Neural progenitor cell (in vitro differentiated cells): Measurements from ENCODE around the gene SMPD3.

Experiments
- EZH2 ChIP-seq: fragments of 200-600 bp; sonication (generic); IDR thresholded peaks from 2 replicates; pipeline ENCODE4 v1.6.1; 2017; ENCODE audit warnings: antibody characterized with exemption, mild to moderate bottlenecking, moderate library complexity
- TF ChIP-seq, protein P1 (sequence below): fragments of 200-600 bp; sonication (generic); IDR thresholded peaks from 2 replicates; pipeline ENCODE4 v1.5.1; 2017; ENCODE audit warnings: antibody characterized with exemption, mild to moderate bottlenecking

DNA sequence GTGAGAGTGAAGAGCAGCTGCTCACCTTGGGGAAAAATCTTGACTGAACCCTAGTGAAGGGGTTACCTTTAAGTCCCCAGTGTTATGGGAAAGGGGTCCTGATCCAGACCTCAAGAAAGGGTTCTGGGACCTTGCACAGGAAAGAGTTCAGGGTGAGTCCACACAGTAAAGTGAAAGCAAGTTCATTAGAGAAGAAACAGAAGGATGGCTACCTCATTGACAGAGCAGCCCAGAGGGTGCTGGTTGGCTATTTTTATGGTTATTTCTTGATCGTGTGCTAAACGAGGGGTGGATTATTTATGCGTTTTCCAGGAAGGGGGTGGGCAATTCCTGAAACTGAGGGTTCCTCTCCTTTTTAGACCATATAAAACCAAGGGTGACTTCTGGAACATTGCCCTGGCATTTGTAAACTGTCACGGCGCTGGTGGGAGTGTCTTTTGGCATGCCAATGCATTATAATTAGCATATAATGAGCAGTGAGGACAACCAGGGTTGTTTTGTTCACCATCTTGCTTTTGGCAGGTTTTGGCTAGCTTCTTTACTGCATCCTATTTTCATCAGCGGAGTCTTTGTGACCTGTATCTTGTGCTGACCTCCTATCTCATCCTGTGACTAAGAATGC, 58.4 kb downstream of the SMPD3 start:
- TF ChIP-seq, protein P1, sequence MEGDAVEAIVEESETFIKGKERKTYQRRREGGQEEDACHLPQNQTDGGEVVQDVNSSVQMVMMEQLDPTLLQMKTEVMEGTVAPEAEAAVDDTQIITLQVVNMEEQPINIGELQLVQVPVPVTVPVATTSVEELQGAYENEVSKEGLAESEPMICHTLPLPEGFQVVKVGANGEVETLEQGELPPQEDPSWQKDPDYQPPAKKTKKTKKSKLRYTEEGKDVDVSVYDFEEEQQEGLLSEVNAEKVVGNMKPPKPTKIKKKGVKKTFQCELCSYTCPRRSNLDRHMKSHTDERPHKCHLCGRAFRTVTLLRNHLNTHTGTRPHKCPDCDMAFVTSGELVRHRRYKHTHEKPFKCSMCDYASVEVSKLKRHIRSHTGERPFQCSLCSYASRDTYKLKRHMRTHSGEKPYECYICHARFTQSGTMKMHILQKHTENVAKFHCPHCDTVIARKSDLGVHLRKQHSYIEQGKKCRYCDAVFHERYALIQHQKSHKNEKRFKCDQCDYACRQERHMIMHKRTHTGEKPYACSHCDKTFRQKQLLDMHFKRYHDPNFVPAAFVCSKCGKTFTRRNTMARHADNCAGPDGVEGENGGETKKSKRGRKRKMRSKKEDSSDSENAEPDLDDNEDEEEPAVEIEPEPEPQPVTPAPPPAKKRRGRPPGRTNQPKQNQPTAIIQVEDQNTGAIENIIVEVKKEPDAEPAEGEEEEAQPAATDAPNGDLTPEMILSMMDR = no peak
- TF ChIP-seq EZH2 = no peak
